ENCODE results near the gene NDUFA12. TPM values are rescaled to one million over a fixed set of nuclear protein-coding genes. Genes with fewer than 3 reads are reported as not detected.
"Not testable (repeated sequence)": the region's sequence is repeated elsewhere in the genome, so short reads cannot be mapped to it uniquely, and the experiment has no call there.

Gene NDUFA12
- total RNA-seq (2014; rRNA removed; shearing (Covaris generic)), result 158 and 163 TPM in 2 replicates

DNA sequence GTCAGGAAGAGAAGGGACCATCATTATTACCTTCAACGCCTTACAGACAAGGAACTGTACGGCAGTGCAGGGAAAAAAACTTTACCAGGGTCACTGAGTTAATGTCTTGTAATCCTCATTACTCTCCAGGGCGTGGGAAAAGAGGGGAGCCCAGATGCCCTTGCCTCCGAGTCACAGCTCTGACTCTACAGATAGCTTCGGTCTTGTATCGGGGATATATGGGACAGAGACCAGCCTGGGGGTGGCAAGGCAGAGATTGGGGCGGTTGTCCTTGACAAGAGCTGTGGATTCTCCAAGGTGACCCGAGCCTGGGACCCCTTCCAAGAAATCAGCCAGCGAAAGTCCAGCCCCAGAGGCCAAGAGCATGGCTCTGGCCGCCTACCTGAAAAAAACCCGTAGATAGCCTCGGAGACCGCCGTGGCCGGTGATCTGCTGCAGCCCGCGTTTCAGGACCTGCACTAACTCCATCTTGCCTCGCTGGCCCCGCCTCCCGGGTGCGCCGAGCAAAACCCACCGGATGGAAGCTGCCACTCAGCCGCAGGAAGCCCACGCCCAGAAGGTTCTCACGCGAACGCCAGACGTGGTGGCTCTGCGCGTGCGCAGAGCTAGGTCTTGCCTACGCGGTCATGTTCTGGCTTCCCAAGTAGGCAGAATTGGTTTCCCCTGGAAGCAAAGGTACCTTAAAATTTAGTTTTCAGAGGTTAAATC is at the start of gene NDUFA12:
TSS of gene NDUFA12 (minus strand) at position 485 of the 708 bp plus-strand sequence. CDS start at position 468, 17 bp downstream.
- peak; percentile 90 for DNase-seq (ENCODE audit: low spot score)

DNA sequence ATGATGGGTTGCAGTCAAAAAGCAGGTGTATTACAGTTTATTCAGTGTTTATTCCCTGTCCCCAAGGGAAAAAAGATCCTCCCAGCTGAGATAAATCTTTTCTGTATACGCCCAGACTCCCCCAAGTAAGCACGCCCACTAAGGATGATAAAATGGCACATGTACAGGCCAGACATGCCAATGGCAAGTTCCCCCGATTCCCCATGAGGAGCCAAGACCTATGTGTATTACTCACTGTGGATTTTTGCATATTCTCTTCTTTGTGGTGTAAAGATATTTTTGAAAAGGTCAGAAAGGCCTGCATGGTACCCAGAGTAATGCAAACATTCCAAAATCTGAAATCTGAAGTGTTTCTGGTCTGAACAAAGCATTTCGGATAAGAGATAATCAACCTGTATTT is 47.7 kb upstream of the NDUFA12 start:
- DNase-seq (ENCODE audit: low spot score), result no peak

- DNase-seq (ENCODE audit: low spot score), result no peak
These were observed 34.4 kb upstream of the NDUFA12 start for GRCh38 chr12:95037906-95038305.

- DNase-seq (ENCODE audit: low spot score), result no peak
These were observed 31.3 kb upstream of the NDUFA12 start for GRCh38 chr12:95034750-95035149.

DNA sequence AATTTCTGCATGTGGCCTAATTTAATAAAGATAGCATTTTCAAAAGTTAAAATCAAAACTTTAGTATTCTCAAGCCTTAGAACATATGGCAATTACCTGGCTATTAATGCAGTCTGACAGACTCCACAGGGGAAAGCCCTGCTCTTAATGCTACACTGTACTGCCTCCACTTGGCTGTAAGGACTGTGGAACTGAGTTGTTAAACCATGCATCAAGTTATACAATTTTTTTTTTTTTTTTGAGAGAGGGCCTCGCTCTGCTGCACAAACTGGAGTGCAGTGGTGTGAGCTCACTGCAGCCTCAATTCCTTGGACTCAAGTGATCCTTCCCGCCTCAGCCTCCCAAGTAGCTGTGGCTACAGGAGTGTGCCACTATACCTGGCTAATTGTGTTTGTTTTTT is 19.0 kb upstream of the NDUFA12 start:
- no peak for DNase-seq (ENCODE audit: low spot score)

- no peak for DNase-seq (ENCODE audit: low spot score)
These were observed 14.0 kb upstream of the NDUFA12 start for GRCh38 chr12:95017482-95017881.

DNA sequence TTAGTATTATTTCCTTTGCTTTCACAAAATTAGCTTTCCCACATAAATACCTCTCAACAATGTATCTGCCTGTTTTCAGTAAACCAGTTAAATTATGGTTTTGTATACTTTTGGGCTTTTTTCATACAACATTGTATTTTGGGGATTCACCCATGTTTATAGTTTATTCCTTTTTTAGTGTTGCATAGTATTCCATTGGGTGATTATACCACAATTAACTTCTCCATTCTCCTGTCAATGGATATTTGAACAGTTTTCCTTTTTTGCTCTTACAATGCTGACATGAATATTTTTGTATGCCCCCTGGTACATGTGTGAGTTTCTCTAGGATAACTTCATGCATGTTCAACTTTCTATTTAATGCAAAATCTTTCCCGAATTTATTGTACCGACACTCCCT is 12.6 kb upstream of the NDUFA12 start:
- DNase-seq (ENCODE audit: low spot score), result no peak

- no peak for DNase-seq (ENCODE audit: low spot score)
These were observed 11.1 kb upstream of the NDUFA12 start for GRCh38 chr12:95014554-95014953.

DNA sequence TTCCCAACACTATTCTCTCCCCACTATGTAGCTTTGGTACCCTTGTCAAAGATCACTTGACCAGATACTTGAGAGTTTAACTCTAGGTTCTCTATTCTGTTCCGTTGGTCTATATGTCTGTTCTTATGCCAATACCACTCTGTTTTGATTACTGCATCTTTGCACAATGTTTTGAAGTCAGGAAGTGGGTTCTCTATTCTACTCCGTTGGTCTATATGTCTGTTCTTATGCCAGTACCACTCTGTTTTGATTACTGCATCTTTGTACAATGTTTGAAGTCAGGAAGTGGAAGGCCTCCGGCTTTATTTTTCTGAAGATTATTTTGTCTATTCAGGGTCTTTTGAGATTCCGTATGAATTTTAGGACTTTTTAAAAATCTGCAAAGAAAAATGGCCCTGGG is 2.7 kb upstream of the NDUFA12 start:
- DNase-seq (ENCODE audit: low spot score), result no peak

GRCh38 chr12:95004610-95005009 is 1.1 kb upstream of the NDUFA12 start:
- no peak for DNase-seq (ENCODE audit: low spot score)

DNA sequence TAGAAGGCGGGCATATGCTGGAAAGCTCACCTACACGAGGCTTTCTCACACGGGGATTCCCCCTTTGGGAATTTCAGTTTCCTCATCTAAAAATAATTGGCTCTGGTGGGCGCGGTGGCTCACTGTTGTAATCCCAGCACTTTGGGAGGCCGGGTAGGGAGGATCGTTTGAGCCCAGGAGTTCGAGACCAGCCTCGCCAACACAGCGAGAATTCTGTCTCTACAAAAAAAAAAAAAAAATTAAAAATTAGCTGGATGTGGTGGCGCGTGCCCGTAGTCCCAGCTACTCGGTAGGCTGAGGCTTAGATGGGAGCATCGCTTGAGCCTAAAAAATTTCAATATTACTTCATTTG is 400 bp upstream of the NDUFA12 start:
- DNase-seq (ENCODE audit: low spot score), result no peak

DNA sequence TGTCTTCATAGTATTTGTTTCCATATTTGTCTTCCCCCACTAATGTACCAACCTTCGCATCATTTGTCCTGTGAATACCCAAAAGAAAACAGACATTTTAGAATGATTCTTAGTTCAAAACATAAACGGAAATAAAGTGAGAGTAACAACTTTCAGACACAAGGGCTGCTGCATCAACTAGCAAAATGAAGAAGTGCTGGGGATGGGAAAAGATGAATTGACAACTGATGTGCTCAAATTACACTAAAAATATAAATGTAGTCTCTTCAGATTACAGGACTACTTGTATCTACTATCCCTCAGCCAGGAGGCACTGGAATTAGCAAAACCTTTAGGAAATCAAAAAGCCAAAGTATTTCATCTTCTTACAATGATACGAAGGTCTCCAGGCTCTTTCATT is 743 bp downstream of the NDUFA12 start:
- DNase-seq (ENCODE audit: low spot score), result no peak

DNA sequence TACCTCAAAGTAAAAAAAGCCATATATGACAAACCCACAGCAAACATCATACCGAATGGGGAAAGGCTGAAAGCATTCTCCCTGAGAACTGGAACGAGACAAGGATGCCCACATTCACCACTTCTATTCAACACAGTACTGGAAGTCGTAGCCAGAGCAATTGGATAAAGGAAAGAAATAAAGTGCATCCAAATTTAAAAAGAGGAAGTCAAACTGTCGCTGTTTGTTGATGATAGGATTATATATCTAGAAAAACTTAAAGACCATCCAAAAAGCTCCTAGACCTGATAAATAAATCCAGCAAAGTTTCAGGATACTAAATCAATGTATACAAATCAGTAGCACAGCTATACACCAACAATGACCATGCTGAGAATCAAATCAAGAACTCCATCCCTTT is 5.2 kb downstream of the NDUFA12 start:
- no peak for DNase-seq (ENCODE audit: low spot score)

DNA sequence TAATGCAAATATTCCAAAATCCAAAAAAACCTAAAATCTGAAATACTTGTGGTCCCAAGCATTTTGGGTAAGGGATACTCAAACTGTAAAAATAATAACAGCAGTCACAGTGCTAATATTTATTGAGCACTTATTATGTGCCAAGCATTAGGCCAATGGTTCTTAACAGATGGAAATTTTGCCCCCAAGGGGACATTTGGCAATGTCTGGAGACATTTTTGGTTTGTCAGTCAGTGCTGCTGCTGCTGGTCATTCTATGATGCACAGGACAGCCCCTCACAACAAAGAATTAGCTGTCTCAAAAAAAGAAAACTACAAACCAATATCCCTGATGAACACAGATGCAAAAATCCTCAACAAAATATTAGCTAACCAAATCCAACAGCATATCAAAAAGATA is 5.8 kb downstream of the NDUFA12 start:
- DNase-seq (ENCODE audit: low spot score), result no peak

DNA sequence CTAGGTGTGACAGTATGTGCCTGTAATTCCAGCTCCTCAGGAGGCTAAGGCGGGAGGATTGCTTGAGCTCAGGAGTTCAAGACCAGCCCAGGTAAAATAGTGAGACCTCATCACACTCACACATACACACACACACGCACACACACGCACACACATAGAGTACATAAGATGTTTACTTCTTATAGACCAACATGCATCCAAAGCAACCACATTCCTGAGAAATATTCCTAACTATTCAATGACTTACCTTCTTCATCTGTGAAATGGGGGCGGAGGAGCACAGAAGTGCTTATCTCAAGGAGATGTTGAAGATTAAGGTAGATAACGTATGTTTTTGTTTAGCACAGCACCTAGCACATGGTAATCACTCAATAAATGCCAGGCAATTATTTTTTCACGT is 6.4 kb downstream of the NDUFA12 start:
- DNase-seq (ENCODE audit: low spot score), result no peak

GRCh38 chr12:94994312-94994711 is 9.2 kb downstream of the NDUFA12 start:
- peak; percentile 80 for DNase-seq (ENCODE audit: low spot score)

GRCh38 chr12:94993855-94994254 is 9.6 kb downstream of the NDUFA12 start:
- DNase-seq (ENCODE audit: low spot score), result not testable (repeated sequence)

DNA sequence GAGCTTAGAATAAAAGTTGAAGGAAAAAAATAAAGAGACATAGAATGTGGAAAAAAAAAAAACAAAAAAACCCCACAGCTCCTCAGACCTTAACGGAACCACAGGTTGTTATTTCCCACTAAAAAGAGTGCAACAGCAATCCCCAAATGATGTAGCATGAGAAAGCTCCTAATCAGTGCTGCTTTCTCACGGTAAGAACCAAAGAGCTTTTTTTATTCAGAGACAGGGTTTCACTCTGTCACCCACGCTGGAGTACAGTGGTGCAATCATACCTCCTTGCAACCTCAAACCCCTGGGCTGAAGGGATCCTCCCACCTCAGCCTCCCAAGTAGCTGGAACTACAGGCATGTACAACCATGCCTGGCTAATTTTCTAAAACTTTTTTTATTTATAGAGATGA is 13.3 kb downstream of the NDUFA12 start:
- DNase-seq (ENCODE audit: low spot score), result no peak

- no peak for DNase-seq (ENCODE audit: low spot score)
These were observed 15.0 kb downstream of the NDUFA12 start for GRCh38 chr12:94988471-94988870.

- peak; percentile 33 for DNase-seq (ENCODE audit: low spot score)
These were observed 15.7 kb downstream of the NDUFA12 start for GRCh38 chr12:94987801-94988200.

DNA sequence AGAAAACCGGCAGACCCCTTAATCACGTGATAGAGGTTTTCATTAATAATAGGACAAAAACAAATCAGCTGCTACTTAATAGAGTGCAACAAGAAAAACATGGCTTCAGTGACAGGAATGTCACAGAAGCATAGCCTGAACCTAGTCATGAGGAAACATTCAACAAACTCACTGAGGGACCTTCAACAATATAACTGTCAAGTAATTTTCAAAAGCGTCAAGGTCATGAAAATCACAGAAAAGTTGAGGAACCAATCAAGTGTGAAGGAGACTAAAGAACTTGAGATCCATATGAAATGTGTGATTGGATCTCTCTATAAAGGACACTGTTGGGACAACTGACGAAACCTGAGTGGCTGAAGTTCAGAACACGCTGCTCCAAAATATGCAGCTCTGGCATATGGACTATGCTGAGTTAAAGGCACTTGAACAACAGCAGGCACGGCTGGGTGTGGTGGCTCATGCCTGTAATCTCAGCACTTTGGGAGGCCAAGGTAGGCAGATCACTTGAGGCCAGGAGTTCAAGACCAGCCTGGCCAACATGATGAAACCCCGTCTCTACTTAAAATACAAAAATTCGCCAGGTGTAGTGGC is 16.3 kb downstream of the NDUFA12 start:
- no peak for DNase-seq (ENCODE audit: low spot score)

GRCh38 chr12:94985099-94985498 is 18.4 kb downstream of the NDUFA12 start:
- DNase-seq (ENCODE audit: low spot score), result not testable (repeated sequence)

GRCh38 chr12:94983321-94983720 is 20.2 kb downstream of the NDUFA12 start:
- no peak for DNase-seq (ENCODE audit: low spot score)

DNA sequence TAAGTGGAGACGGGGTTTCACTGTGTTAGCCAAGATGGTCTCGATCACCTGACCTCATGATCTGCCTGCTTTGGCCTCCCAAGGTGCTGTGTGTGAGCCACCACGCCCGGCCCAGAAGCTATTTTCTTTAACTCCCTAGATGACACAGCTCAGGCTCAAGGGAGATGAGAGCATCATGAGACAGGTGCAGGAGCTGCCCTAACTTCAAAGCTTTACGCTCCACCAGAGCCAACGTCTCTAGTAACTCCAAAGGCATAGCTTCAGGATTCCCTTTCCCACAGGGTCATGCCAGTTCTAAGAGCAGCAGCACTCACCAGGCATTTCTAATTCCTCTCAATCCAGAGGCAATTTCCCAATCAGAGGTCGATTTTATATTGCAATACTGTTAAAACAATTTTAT is 21.0 kb downstream of the NDUFA12 start:
- DNase-seq (ENCODE audit: low spot score), result no peak
